ENCODE measurements around the gene CCDC186.
"Not testable (repeated sequence)": the region's sequence is repeated elsewhere in the genome, so short reads cannot be mapped to it uniquely, and the experiment has no call there.

GRCh38 chr10:114140827-114141226, 33.2 kb downstream of the CCDC186 start:
- TF ChIP-seq CTCF (IDR thresholded peaks at IDR 0.05); ZFX (IDR thresholded peaks at IDR 0.05; ENCODE audit: borderline replicate concordance): not testable (repeated sequence)
